Measurements from ENCODE around the gene ARMC9.

Gene ARMC9

DNA sequence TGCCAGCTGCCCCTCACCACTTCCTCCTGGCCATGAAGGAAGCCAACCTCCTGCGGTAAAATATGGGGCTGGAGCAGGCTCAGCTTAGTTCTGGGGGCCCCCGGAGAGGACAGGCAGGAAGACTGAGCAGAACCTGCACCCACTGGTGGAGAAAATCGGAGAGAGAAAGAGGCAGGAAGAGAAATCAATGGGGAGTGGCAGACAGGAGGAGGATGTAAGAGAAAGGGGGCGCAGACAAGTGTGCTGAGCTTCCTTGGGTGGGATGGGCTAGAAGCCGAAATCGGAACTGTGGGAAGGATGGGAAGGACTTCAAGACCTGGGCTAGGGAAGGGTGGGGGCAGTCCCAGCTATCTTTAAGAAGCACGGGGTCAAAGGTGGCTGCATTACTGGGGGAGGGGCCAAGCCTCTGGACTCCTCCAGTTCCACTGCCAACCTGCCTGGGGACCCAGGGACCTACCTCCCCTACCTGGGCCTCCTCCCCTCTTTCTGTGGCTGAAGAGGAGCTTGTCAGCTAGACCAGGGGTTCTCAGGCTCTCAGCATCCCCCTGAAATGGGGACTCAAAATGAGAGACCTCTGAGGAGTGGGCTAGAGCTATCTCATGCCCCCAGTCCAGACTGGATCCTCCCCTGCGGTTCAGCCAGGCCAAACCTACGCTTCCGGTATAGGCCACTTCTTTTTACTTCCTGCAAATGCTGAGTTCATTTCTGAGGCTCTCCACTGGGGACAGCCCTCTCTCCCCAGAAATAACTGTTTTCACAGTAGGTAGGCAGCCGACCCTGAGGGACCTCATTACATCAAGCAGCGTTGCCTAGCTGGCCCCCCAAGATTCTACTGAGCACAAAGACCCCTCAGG lies 163.5 kb downstream of the ARMC9 start:
- H3K27ac ChIP-seq, result peak overlapping the region; percentile 79
- H3K4me3 ChIP-seq, result no peak overlapping the region
- no peak overlapping the region for H3K9ac ChIP-seq

DNA sequence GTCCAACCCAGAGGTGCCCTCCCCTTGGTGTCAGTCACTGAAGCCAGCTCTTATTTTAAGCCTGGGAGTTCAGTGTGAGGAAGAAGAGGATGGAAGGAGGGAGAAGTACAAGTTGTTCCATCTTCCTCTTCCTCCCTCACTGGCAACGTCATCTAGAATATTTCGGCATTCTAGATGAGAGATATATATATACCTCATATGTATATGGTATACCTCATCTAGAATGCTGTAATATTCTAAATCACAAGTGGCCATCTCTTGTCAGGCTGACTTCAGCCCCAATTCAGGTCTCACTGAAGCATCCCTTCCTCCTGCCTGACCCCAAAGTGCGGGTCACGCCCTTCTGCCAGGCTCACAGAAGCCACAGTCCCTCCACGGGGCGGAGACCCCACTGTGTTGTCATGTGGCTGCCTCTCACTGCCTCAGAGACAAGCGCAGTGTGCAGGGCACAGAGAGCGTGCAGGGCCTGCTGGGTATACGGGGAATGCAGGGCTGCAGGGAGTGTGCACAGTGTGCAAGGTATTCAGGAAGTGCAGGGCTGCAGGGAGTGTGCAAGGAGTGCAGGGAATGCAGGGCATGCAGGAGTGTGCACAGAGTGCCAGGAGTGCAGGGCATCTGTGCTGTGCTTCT lies 164.2 kb downstream of the ARMC9 start:
- Histone ChIP-seq H3K27ac (peak overlapping the region; percentile 79), H3K9ac (no peak overlapping the region), H3K4me1 (peaks cover 44% of the 10 kb centered on the region), H3K4me2 (peak overlapping the region; percentile 70), H3K36me3 (no peaks in the 10 kb centered on the region), H4K20me1 (no peaks in the 10 kb centered on the region), H3K9me3 (no peaks in the 10 kb centered on the region), H3K27me3 (no peaks in the 10 kb centered on the region), H3K4me3 (no peak overlapping the region)
- no peak for TF ChIP-seq Cebpa-rat (IDR thresholded peaks at IDR 0.05)

More for the DNA sequence above, 163.5 kb downstream of the ARMC9 start:
- no peaks in the 10 kb centered on the region for H3K27me3 ChIP-seq
- no peak for TF ChIP-seq Cebpa-rat (IDR thresholded peaks at IDR 0.05)
- peaks cover 44% of the 10 kb centered on the region for H3K4me1 ChIP-seq
- H4K20me1 ChIP-seq, result no peaks in the 10 kb centered on the region
- H3K9me3 ChIP-seq, result no peaks in the 10 kb centered on the region
- peak overlapping the region; percentile 70 for H3K4me2 ChIP-seq
- H3K36me3 ChIP-seq, result no peaks in the 10 kb centered on the region

DNA sequence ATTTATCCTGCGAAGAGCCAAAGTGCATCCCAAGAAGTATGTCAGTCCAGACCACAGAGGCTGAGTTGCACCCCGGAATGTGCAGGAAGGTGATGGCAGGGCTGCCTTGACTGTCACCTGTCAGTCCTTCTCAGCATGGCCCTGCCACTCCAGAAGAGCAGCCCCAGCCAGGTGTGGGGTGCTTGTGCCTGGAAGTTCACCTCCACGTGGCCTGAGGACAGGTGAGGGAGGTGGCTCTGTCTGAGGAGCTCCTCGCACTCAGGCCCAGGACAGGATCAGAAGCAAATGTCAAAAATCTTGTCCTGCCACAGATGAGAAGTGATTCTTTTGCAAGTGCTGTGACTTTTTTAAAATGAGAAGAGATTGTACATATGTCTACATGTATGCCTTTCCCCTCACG lies 165.6 kb downstream of the ARMC9 start:
- Histone ChIP-seq H3K9ac (no peak overlapping the region), H3K27me3 (no peaks in the 10 kb centered on the region), H3K27ac (no peak overlapping the region), H3K36me3 (no peaks in the 10 kb centered on the region), H3K4me2 (no peak overlapping the region), H3K9me3 (no peaks in the 10 kb centered on the region), H4K20me1 (no peaks in the 10 kb centered on the region), H3K4me1 (peaks cover 44% of the 10 kb centered on the region), H3K4me3 (no peak overlapping the region)
- no peak for TF ChIP-seq Cebpa-rat (IDR thresholded peaks at IDR 0.05)

DNA sequence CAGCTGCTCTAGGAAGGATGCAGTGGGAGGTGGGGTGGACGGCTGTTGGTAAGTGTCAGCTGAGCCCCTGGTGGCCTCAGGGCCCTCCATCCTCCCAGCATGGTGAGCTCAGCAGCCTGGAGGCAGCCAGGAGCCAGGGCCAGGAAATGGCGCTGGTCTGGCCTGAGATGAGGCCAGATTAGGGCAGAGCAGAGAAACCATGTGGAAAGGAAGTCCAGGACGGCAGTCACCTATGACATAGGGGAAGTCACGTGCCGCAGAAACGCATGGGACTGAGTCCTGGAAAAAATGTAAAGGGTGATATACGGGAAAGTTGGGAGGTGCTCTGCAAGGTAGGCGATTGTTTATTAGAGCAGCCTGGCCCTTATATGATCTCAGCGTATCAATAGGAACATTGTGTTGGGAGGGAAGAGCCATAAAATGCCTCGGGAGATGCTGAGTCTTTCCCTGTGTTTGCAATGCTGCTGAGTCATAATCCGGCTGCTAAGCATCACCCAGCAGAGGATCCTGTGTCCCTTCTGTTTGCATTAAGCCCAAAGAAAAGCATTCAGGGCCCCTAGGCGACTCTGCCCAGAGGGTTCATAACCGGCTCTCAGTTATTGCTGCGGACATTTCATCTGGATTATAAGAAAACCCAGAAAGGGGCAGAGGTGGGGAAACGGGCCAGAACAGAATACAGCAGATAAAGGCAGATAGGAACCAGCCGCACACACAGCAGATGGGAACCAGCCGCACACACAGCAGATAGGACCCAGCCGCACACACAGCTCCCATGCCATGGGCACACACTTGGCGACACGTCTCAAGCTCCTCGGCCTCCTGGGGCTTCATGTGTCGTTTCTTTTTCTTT lies 166.8 kb downstream of the ARMC9 start:
- Histone ChIP-seq H3K9me3 (no peaks in the 10 kb centered on the region), H4K20me1 (no peaks in the 10 kb centered on the region), H3K27me3 (no peaks in the 10 kb centered on the region), H3K4me2 (peak overlapping the region; percentile 43), H3K4me3 (no peak overlapping the region), H3K27ac (peak overlapping the region; percentile 58), H3K4me1 (peaks cover 51% of the 10 kb centered on the region), H3K9ac (peak overlapping the region; percentile 19; the same call in 1 of the 2 replicates), H3K36me3 (no peaks in the 10 kb centered on the region)
- TF ChIP-seq Cebpa-rat (IDR thresholded peaks at IDR 0.05), result no peak

DNA sequence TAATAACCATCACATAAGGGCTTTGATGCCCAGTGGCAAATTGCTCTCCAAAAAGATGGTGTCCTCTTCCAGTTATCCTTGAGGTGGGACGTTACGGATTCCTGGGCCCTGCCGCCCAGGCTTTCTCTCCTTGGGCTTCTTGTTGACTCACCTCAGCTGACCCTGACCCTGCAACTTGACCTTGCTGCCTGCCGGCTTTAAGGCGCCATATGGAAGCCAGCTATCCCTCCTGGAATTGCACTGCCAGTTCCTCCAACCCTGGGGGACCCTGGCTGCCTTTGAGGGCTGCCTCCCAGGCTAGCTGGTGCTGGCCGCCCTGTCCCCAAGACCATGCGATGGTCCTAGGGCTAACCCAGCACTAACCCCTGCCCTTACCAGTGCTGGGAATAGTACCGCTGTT lies 168.7 kb downstream of the ARMC9 start:
- Histone ChIP-seq H3K27ac (no peak overlapping the region), H3K4me1 (peaks cover 51% of the 10 kb centered on the region), H3K27me3 (no peaks in the 10 kb centered on the region), H3K36me3 (no peaks in the 10 kb centered on the region), H3K4me3 (no peak overlapping the region), H3K4me2 (no peak overlapping the region), H3K9ac (no peak overlapping the region), H3K9me3 (no peaks in the 10 kb centered on the region), H4K20me1 (no peaks in the 10 kb centered on the region)
- no peak for TF ChIP-seq Cebpa-rat (IDR thresholded peaks at IDR 0.05)

DNA sequence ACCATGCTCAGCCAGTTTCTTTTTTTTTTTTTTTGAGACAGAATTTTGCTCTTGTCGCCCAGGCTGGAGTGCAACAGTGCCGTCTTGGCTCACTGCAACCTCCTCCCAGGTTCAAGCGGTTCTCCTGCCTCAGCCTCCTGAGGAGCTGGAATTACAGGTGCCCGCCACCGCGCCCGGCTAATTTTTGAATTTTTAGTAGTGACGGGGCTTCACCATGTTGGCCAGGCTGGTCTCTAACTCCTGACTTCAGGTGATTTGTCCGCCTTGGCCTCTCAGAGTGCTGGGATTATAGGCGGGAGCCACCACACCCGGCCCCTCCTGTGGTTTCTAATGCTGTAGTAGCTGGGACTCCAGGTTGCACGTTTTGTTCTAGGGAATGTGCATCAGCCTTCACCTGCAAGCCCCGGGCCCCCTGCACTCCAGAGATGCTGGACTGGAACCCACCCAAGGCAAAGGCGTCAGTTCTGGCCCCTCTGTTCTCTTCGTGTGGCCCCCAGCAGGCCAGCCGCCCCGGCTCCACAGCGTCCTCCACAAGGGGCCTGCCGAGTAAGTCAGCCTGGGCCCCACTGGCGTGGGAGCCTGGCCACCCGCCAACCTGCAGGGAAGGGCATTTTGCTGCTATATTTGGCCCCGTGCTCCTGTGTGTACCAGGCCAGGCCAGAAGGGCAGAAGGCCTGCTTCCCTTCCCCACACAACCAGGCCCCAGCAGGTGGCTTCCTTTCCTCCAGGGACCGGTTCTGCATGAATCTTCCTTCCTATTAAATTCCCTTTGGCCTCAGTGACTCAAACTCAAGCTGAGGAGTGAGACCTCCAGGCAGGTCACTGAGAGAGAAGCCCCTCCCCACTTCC lies 171.4 kb downstream of the ARMC9 start:
- H3K27ac ChIP-seq, result peak overlapping the region; percentile 75
- no peak for TF ChIP-seq Cebpa-rat (IDR thresholded peaks at IDR 0.05)
- no peaks in the 10 kb centered on the region for H4K20me1 ChIP-seq
- no peaks in the 10 kb centered on the region for H3K36me3 ChIP-seq
- H3K4me1 ChIP-seq, result peaks cover 44% of the 10 kb centered on the region
- no peak overlapping the region for H3K4me3 ChIP-seq
- peak overlapping the region; percentile 48; the same call in 1 of the 2 replicates for H3K9ac ChIP-seq
- no peaks in the 10 kb centered on the region for H3K9me3 ChIP-seq
- H3K27me3 ChIP-seq, result no peaks in the 10 kb centered on the region
- peak overlapping the region; percentile 75 for H3K4me2 ChIP-seq

DNA sequence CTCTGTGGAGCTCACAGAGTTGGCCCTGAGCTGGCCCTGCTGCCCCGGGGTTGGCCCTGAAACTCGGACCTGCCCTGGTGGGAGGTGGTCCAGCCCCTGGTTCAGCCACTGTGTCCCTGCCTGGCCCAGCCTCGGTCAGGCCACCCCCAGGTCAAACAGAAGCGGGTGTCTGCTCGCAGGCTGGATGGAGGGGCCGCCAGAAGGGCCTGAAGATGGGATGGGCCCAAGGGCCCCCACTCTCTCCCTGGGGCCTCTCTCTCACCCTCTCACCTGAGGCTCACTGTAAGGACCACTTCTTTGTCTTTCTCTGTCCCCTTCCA lies 172.0 kb downstream of the ARMC9 start:
- Histone ChIP-seq H4K20me1 (no peaks in the 10 kb centered on the region), H3K4me1 (peaks cover 38% of the 10 kb centered on the region), H3K9ac (0 out of 2 replicates have a peak overlapping the region, but pooled peaks have one; percentile 48), H3K9me3 (no peaks in the 10 kb centered on the region), H3K36me3 (no peaks in the 10 kb centered on the region), H3K27me3 (no peaks in the 10 kb centered on the region), H3K4me2 (peak overlapping the region; percentile 75), H3K4me3 (no peak overlapping the region), H3K27ac (peak overlapping the region; percentile 75)
- TF ChIP-seq Cebpa-rat (IDR thresholded peaks at IDR 0.05), result no peak

DNA sequence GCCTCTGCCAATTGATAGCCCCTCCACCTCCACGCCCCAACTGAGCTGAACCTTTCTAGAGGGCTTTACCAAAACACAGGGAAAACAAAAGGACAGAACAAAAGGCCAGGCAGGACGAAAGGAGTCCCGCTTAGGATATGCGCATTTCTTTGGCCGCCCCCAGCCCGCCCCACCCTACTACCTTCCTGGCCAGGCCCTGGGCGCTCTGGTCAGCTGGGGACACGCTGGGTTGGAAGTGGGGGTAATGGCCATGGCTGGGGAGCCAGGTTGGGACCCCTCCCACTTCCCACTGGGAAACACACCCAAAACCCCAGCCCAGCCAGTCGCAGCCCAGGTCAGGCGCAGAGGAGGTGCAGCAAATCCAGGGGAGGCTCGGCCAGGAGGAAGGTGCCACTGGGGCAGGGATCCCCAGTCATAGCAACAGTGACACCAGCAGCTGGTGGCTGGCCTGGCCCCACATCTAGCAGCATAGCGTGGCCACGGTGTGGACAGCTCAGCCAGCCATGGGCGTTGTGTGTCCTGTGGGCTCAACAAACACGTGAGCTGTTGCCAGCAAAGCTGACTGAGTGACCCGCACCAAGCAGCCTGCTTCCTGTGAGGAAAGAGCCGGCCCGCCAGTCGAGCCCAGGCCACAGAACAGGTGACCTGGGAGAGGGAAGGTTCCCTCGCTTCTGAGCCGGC lies 172.5 kb downstream of the ARMC9 start:
- H3K4me3 ChIP-seq, result no peak overlapping the region
- H3K4me1 ChIP-seq, result peaks cover 33% of the 10 kb centered on the region
- H3K27me3 ChIP-seq, result no peaks in the 10 kb centered on the region
- peak overlapping the region; percentile 75 for H3K27ac ChIP-seq
- no peaks in the 10 kb centered on the region for H4K20me1 ChIP-seq
- no peaks in the 10 kb centered on the region for H3K9me3 ChIP-seq
- H3K36me3 ChIP-seq, result no peaks in the 10 kb centered on the region
- no peak for TF ChIP-seq Cebpa-rat (IDR thresholded peaks at IDR 0.05)
- 0 out of 2 replicates have a peak overlapping the region, but pooled peaks have one; percentile 48 for H3K9ac ChIP-seq
- peak overlapping the region; percentile 75 for H3K4me2 ChIP-seq

All from BLaER1 (cell line).